Ascending aorta (tissue), 2 donors: ENCODE data around the gene ATP11A. TPM values are rescaled to one million over a fixed set of nuclear protein-coding genes. Genes with fewer than 3 reads are reported as not detected.

Experiments used
- DNase-seq, 2 donors: peaks; one replicate each; pipeline ENCODE4 v3.0.0-alpha.2; 2019; ENCODE audit warnings: low spot score in 2 of 2
- H3K27ac ChIP-seq, 2 donors: fragments of 200-600 bp; sonication (generic); one replicate each; pipeline ENCODE4 v1.5.1; 2016 to 2017; ENCODE audit warnings: mild to moderate bottlenecking in 1 of 2
- H3K27me3 ChIP-seq: fragments of 200-600 bp; sonication (generic); one replicate; pipeline ENCODE4 v1.5.1; 2017
- H3K36me3 ChIP-seq, 2 donors: fragments of 200-600 bp; sonication (generic); one replicate each; pipeline ENCODE4 v1.5.1; 2016
- H3K4me1 ChIP-seq, 2 donors: fragments of 200-600 bp; sonication (generic); one replicate each; pipeline ENCODE4 v1.5.1; 2016 to 2017; ENCODE audit warnings: mild to moderate bottlenecking in 1 of 2
- H3K4me3 ChIP-seq, 2 donors: fragments of 200-600 bp; sonication (generic); one replicate each; pipeline ENCODE4 v1.5.1; 2016 to 2017; ENCODE audit warnings: mild to moderate bottlenecking in 1 of 2
- H3K9me3 ChIP-seq, 2 donors: fragments of 200-600 bp; sonication (generic); one replicate each; pipeline ENCODE4 v1.5.1; 2016
- CTCF ChIP-seq, 3 experiments: fragments of 200-600 bp in 2 of 3; fragments of 450-650 bp in 1 of 3; sonication (generic) in 2 of 3; IDR thresholded peaks; one replicate each; pipeline ENCODE4 v1.5.1; 2016 to 2019; ENCODE audit warnings: antibody characterized with exemption in 3 of 3, mild to moderate bottlenecking in 1 of 3, moderate library complexity in 1 of 3
- intact Hi-C: fragments of 100-400 bp; cut with DNase I; formaldehyde crosslinking; loops from one replicate; pipeline ENCODE4 v1.15.1; 2023
- total RNA-seq: library from RNA; depleted of rRNA; stranded (reverse); fragments of >200 nt; gene quantifications from one replicate; pipeline ENCODE4 v1.1.0, GENCODE V29; 2016

The ATP11A gene
- total RNA-seq, 1 donor from 2014 or later = 50.1 TPM

- Histone ChIP-seq H3K4me3 (no peak overlapping the region), H3K36me3 (no peaks in the 10 kb centered on the region), H3K27me3 (peaks cover 5% of the 10 kb centered on the region), H3K4me1 (no peaks in the 10 kb centered on the region), H3K27ac (no peak overlapping the region), H3K9me3 (no peaks in the 10 kb centered on the region)
- intact Hi-C loops = no loop called here
- DNase-seq = no peak
- no peak for TF ChIP-seq CTCF (IDR thresholded peaks at IDR 0.05)
Measured at GRCh38 chr13:112900226-112900600, 210.4 kb downstream of the ATP11A start.

- Histone ChIP-seq H3K9me3 (no peaks in the 10 kb centered on the region), H3K4me3 (no peak overlapping the region), H3K27me3 (peaks cover under 1% of the 10 kb centered on the region), H3K27ac (no peak overlapping the region), H3K4me1 (no peaks in the 10 kb centered on the region), H3K36me3 (no peaks in the 10 kb centered on the region)
- intact Hi-C loops = no loop called here
- TF ChIP-seq CTCF (IDR thresholded peaks at IDR 0.05) = no peak
- peak in 1 of 2 donors; percentile 53 for DNase-seq
Measured at GRCh38 chr13:112900691-112901091, 210.9 kb downstream of the ATP11A start.

- Histone ChIP-seq H3K27ac (no peak overlapping the region), H3K36me3 (no peaks in the 10 kb centered on the region), H3K4me3 (no peak overlapping the region), H3K9me3 (no peaks in the 10 kb centered on the region), H3K4me1 (no peaks in the 10 kb centered on the region), H3K27me3 (no peaks in the 10 kb centered on the region)
- no peak for DNase-seq
- no peak for TF ChIP-seq CTCF (IDR thresholded peaks at IDR 0.05)
- intact Hi-C loops = no loop called here
Measured at GRCh38 chr13:112902101-112902651, 212.3 kb downstream of the ATP11A start.

DNA sequence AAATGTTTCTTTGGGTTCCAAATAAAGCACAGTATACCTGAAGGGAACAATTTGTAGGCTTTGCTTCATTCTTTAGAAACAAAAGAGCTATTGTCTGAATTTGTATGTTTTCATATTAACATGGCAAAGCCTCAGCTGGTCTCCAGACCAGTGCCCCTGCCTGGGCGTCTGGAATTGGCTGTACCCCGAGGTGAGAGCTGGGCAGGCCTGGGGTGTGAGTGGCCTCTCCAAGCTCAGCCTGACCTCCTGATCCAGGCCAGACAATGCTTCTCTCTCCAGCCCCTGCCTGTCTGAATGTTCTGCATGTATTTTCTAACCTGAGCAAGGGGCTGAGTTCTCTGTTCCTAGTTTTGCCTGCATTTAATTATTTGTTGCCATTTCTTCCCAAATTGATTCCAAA is 212.8 kb downstream of the ATP11A start:
- Histone ChIP-seq H3K27ac (no peak overlapping the region), H3K4me1 (no peaks in the 10 kb centered on the region), H3K9me3 (no peaks in the 10 kb centered on the region), H3K36me3 (no peaks in the 10 kb centered on the region), H3K4me3 (no peak overlapping the region), H3K27me3 (no peaks in the 10 kb centered on the region)
- no peak for TF ChIP-seq CTCF (IDR thresholded peaks at IDR 0.05)
- intact Hi-C loops = no loop called here
- DNase-seq = peak in 1 of 2 donors; percentile 44

- H3K27ac ChIP-seq = no peak overlapping the region
- no peaks in the 10 kb centered on the region for H3K27me3 ChIP-seq
- H3K4me1 ChIP-seq = no peaks in the 10 kb centered on the region
- H3K9me3 ChIP-seq = no peaks in the 10 kb centered on the region
- no peaks in the 10 kb centered on the region for H3K36me3 ChIP-seq
- DNase-seq = no peak
- no peak overlapping the region for H3K4me3 ChIP-seq
- intact Hi-C loops = no loop called here
- no peak for TF ChIP-seq CTCF (IDR thresholded peaks at IDR 0.05)
Measured at GRCh38 chr13:112903071-112903577, 213.3 kb downstream of the ATP11A start.
